GM18858 (cell line): ENCODE results near the gene BROX.
"Not testable (repeated sequence)": the region's sequence is repeated elsewhere in the genome, so short reads cannot be mapped to it uniquely, and the experiment has no call there.

Experiments used
- ATAC-seq: cut with Tn5 transposase; IDR thresholded peaks from one replicate; pipeline ENCODE4 v1.9.1; 2021; ENCODE audit not compliant: unreplicated experiment

The BROX gene, protein sequence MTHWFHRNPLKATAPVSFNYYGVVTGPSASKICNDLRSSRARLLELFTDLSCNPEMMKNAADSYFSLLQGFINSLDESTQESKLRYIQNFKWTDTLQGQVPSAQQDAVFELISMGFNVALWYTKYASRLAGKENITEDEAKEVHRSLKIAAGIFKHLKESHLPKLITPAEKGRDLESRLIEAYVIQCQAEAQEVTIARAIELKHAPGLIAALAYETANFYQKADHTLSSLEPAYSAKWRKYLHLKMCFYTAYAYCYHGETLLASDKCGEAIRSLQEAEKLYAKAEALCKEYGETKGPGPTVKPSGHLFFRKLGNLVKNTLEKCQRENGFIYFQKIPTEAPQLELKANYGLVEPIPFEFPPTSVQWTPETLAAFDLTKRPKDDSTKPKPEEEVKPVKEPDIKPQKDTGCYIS

DNA sequence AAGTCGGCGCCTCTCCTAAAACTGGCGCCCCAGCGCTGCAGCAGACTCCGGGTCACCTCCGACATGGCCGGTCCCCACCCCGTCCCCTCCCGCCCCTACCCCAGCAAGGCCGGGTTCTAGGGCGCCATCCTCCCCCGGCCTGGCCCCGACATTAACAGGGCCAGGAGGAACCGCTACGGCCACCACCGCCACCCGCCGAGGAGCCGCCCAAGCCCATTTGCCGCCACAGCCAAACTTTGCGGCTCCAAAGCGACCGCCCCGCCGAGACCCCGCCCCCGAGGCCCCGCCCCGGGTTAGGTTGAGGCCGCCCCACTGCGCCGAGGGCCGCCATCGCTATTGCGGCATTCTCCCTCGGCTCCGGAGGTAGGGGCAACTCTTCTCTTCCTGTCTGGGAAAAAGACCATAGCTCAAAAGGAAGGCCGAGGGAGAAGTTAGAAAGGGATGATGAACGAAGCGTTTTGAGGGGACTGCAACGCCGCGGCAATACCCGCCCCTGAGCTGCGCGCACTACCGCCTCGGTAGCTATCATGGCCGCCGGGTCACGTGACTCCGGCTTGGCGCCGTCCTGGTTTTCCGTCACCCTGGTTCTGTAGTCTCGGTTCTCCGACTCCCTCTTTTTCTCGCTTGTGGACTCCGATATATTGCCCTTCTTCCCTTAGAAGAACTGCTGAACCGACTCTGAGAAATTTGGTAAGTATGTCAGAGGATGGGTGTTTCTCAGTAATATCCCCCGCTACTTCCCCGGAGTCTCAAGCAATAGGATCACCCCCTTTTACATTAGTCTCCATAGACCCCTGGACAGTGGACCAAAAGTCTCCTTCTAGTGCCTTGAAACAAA is at the start of gene BROX, which contains the start of gene AIDA:
Gene BROX, plus strand, starts transcription at position 312 of the 838 bp plus-strand sequence. CDS start 3,136 bp downstream, outside the sequence.
Gene AIDA, minus strand, starts transcription at position 239 of the 838 bp plus-strand sequence. Its CDS starts 174 bp downstream, at position 65.
- ATAC-seq = peak; percentile 51

DNA sequence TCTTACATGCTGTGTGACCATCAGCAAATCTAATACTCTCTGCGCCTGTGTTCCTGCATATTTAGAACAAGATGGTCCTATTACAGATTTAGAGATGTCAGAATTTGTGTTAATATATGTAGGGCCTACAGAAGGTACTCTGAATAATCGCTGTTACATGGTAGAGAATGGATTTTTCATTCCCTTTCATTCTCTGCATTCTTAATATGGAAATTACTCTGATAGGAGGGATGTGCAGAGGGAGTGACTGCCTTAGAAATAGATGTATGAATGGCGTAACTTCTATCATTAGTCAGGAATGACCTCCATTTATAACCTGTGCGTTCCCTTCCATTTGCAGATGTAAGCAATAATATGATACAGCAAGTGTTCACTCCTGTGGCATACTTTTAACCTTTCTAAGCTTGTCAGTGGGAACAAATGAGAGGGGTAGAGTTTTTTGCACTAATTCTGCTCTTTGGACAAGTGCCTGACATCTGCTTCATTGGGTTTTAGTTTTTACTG is 48.9 kb upstream of the BROX start:
- ATAC-seq = no peak

DNA sequence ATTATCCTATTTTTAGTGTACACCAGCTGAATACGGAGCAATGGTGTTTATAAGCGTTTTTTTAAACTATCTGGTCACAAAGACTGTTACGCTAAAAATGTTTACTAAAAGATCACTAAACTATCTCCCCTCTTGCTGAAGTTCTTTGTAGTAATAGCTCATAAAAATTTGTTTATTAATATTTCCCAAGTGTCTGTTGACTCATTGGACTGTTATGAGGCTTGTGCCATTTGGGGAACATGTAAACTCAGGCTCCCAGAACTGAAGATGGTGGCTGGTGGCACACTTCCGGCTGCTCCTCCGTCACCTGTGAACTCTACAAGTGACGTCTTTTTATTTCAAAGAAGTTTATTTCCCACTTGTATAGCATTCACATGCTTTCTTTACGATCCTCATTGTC is 46.4 kb upstream of the BROX start:
- ATAC-seq = no peak

DNA sequence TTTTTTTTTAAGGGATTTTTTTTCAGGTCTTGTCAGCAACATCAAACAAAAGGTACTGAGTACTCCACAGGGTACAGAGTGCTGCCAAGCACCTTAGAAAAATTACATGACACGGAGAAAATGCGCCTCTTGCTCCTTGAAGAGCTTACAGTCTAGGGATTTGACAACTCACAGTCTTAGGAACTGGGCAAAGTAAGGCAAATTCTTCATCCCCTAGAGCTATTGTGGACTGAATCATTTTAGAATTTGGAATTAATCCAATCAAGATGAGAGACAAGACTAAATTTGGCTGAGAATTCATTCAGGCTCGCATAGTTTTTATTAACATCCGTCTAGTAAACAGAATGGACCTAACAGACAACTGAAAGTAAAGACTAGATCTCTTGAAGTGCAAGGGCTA is 44.2 kb upstream of the BROX start:
- not testable (repeated sequence) for ATAC-seq

DNA sequence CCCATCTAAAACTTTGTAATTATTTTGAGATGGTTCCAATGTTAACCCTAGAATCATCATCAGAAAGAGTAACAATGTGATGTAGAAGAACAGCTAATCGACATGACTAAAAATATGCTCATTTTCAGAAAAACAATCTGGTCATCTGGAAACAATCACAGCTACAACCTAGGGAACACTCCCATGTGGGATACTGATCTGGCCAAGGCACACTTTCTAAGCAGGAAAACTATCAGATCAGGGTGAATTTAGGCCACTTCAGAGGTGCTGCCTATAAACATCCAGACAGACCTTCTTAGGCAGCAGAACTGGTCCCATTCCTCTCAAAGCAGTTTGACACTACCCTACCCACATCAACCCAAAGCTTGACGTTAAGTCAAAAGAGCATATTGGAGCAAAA is 43.3 kb upstream of the BROX start:
- not testable (repeated sequence) for ATAC-seq

DNA sequence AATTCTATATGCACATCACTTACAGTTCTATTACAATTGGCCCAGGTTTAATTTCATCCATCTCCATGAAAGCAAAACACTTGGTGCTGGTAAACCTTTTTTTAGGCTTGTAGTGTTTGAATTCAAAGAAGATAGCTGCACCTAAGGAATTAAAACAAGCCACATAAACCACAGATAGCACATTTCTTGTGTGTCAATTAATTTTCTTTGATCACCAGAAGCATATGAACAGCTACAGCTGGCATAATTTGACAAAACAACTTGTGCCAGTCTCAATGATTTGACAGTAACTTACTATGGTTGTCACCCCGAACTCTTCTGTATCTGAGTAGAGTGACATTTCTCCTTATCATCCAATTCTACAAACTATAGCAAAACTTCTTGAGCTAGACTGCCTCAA is 42.3 kb upstream of the BROX start:
- ATAC-seq = no peak

DNA sequence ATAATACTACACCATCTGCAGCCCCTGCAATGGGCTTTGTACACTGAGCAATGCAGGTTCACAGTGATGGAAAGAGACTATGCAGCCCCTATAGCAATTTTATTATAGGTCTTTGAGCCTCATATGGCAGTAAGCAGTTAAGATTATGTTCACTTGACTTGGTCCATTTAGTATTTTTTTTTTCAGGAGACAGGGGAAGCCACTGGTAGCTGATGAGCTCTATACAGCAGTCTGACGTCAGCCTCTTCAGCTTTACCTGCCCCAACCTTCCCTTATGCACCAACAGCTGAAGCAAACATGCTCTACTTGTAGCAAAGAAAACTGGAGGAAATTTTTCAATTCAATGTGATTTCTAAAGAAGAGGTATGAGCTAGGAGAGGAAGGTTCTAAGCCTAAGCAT is 32.3 kb upstream of the BROX start:
- no peak for ATAC-seq

DNA sequence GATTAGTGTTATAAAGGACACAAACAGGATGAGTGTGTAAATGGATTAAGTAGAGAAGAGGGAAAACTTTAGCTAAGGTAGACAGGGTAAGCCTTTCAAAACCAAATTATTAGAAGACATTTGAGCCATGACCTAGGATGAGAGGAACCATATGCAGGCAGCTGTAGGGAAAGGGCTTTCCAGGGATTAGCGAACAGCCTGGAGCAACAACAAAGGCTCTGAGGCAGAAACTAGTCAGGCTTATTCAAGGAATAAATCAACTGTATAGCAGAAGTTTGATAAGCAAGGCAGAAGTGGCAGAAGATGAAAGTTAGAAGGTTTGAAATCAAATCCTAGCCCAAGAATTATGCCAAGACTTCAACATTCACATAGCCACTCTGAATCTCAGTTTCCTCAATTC is 21.3 kb upstream of the BROX start:
- ATAC-seq = no peak

DNA sequence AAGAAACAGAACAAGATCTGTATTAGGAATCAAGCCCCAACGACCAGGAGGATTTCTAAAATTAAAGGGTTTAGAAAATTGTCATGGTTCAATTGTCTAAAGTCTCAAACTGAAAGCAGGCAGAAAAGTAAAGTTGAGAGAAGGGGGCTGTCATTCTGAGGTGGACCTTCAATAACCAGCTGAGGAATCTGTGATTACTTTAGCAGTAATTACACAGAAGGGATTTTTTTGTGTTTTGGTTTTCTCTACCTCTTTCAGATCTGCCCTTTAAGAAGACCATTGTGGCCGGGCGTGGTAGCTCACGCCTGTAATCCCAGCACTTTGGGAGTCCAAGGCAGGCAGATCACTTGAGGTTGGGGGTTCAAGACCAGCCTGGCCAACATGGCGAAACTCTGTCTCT is 17.4 kb upstream of the BROX start:
- ATAC-seq = no peak

DNA sequence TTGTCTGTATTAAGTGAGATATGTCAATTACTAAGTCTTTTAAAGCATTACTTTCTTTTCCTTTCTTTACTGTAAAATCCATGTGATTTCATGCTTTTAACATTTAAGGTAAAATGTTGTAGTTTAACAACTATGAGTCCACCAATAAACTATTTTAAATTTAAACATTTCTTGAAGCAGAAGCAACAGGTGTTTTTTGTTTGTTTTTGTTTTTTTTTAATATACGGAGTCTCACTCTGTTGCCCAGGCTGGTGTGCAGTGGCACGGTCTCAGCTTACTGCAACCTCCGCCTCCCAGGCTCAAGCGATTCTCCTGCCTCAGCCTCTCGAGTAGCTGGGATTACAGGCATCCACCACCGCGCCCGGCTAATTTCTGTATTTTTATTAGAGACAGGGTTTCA is 15.6 kb upstream of the BROX start:
- ATAC-seq = no peak

DNA sequence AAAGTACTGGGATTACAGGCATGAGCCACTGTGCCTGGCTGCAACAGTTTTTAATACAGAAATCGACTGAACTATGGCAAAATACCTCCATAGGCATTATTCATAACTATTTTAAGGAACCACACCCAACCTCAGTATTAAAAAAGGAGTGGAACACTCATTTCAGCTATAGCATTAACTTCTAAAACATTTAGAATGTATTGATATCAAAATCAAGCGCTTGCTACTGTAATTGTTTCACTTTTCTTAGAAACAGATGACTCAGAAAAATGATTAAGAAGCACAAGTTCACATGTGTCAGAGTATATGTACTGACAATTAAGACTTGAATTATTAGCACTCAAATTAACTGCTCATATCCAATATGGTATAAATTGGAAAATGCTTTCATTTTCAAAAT is 15.2 kb upstream of the BROX start:
- no peak for ATAC-seq

DNA sequence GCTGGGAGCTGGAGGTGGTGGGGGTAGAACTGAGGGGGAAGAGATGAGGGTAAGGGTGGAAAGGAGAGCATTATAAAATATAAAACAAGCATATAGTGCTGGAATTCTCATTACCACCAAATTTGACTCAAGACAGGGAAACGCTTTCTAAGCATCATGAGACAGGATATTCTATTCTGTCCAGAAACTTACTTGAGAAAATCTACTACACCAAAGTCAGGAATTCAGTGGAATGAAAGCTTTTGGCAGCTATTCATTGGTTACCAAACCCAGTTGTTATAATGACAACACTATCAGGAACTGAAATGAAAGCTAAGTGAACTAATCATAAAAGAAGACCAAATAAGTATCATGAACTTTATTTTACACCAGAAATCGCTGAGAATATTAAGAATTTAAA is 14.5 kb upstream of the BROX start:
- no peak for ATAC-seq

DNA sequence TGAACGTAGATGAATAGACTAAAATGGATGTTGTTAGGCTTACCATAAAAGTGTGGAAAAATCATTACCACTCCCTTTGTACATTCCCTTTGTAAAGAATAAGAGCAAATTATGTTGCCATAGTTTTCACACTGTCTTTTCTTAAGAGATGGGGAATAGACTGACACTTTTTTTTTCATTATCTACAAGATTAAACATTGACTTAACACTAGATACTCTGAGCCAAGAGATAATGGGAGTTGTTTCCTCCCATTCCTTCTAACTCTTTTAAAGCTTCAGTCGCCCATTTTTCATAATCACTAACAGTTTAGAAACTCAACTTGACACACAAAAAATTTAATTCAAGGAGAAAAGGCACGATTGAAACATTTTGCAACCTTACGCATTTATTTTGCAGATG is 10.2 kb upstream of the BROX start:
- no peak for ATAC-seq

DNA sequence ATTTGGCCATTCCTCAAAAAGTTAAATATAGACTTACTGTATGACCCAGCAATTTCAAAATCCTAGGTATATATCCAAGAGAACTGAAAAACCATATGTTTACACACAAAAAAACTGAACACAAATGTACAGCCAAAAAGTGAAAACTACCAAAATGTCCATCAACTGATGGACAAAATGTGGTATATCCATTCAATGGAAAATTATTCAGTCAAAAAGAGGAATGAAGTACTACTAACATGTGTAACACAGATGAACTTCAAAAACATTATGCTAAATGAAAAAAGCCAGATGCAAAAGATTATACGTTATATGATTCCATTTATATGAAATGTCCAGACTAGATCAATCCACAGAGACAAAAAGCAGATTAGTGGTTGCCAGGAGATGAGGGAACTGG is 8.1 kb upstream of the BROX start:
- no peak for ATAC-seq

DNA sequence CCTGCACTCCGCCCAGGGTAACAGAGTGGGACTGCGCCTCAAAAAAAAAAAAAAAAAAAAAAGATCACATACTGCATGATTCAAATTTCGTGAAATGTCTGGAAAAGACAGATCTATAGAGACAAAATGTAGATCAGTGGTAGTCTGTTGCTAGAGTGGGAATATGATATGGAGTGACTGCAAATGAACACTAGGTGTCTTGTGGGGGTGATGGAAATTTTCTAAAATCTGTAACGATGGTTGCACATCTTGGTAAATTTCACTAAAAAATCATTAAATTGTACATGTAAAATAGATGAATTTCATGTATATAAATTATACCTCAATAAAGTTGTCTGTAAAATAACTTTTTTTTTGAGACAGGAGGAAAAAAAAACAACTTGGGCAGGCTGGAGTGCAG is 5.5 kb upstream of the BROX start:
- no peak for ATAC-seq

DNA sequence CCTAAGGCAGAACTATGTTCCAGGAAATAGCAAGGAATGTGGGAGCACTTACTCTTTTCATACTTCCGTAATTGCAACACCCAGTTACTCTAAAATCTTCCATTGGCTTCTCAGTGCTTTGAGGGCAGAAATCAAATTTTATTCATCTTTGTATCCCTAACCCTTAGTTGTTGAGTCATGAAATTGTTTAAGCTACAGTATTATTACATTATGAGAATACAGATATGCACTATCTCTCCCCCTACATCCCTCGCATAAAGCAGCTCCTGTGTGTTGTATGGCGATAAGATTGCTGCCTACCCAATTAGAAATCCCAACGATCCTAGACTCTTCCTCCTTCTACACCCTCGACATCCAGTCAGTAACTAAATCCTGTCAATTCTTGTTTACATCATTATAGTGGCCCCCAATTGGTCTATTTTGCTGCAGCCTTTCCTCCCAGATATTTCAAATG is 2.6 kb upstream of the BROX start:
- no peak for ATAC-seq

DNA sequence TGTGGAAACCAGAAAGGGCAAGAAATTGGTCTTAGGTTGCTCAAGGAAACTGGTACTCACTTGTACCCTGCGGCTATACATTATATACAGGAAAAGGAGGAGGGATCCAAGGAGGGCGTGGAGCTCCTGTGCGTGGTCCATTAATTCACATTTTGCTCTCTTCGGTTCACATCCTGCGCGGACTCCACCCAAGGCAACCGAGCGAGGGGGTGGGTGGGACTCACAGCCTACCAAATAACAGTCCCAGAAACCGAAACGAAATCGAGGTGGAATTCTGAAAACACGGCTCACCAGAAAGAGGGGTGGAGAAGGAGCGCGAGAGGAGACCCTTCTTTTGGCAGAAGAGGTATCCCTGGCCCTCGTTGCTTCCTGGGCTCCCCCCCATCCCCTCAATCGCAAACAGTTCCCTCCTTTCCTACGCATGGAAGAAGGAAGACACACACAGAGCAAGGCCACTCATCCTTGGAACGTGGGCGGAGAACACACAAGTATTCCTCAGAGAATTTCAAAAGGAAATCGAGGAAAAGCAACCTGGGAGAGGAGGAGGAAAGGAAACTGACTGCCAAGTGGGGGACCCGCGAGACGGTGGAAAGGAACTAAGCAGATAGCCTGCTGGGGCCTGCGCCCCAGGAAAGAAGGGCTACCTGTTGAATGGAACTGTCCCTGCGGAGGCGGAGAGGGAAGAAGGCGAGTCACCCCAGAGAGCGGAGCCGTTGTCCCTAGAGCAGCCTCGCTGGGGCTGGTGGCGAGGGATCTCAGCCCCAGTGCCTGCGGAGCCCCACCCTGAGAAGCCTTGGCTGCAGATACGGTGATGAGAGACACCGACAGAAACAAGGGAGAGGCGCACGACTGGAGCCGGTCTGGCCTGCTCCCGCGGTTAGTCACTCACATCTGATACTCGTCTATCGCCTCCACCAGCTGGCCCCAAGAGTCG is 778 bp upstream of the BROX start:
- ATAC-seq = peak; percentile 24

DNA sequence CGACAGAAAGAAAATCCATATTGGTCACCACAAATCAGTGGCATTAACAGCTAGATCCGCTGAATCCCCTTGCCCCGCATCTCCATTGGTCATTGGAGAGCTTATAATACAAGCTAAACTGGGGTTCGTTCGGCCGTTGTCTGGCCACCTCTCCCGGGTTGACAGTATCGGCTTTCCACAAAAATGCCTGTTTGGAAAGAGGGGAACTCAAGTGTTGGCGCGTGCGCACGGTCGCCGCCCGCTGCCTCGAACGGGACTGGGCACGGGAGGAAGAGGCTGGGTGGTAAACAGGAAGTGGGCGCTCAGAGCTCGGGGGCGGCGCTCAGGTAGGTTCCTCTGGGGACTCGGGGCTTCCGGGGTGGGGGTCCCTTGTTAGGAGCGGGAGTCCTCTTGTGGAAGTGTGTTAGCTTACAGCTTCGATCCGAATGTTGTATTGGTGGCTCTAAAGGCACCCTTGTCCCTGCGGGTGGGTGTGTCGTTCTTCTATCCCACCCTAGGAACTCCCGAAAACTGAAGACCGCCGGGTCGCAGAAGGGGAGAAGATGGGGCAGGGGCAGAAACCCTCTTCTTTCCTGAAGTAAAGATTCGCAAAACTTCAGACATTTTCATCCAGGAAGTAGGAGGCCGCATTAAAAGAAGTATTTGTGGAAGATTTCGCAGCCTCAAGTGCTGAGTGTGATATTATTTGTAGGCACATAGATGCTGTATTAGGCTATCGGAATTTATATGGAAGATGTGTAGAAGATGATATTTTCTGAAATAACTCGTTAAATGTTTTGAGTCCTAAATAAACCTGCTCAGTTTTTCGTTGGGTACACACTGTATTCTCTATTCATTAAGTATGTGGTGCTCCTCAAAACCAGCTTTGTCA is 962 bp downstream of the BROX start:
- ATAC-seq = peak; percentile 62

DNA sequence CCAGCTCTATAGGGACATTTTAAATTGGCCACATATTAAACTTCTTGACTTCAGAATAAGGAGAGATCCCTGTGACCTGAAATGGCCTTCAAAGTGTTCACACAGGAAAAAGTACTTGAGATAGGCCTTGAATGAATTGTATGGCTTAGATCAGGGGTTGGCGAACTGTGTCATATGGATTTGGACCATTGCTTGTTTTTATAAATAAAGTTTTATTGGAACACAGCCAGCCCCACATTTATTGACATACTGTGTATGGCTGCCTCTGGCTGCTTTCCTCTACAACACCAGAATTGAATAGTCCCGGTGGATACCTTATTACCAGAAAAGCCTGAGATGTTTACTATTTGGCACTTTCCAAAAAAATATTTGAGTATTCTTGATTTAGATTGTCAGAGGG is 4.0 kb downstream of the BROX start:
- ATAC-seq = no peak

DNA sequence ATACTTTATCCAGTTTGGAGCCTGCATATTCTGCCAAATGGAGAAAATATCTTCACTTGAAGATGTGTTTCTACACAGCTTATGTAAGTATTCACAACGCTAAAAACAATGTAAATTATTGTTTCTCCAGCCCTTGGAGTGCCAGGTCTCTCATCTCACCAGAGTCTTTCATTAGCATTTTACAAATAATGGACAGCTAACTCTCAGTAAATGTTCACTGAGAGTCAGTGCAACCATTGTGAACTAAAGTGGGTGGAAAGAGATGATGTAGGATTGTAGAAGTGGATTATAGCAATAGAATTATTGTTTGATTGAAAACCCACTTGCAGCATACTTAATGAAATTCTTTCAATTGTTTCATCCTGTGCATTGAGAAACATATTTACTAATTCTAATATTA is 16.4 kb downstream of the BROX start:
- ATAC-seq = no peak
